ENCODE data around the gene SMPDL3B. TPM values are rescaled to one million over a fixed set of nuclear protein-coding genes. Genes with fewer than 3 reads are reported as not detected.

SMPDL3B gene
- total RNA-seq, 4 donors from 2014 or later: 0.31 to 1.1 TPM; not detected in 2

DNA sequence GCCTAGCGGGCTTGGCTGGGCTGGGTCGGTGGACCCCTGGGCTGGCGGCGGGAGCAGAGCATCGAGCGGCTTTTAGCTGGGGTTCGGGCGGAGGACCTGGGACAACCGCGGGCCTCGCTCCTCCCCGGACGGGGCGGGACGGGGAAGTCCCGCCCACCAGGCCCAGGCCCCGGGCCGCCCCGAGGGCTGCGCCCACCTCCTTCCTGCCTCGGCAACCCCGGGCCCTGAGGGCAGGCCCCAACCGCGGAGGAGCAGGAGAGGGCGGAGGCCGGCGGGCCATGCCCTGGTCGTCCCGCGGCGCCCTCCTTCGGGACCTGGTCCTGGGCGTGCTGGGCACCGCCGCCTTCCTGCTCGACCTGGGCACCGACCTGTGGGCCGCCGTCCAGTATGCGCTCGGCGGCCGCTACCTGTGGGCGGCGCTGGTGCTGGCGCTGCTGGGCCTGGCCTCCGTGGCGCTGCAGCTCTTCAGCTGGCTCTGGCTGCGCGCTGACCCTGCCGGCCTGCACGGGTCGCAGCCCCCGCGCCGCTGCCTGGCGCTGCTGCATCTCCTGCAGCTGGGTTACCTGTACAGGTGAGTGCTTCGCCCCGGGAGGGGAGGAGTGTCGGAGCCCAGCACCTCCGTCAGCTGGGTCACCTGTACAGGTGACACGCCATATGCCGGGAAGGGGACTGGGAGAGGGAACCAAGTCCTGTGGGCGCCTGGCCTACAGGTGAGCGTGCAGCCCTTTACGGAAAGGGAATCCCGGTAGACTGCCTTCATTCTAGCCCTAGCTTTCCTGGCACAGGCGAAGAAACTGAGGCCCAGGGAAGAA, 25.2 kb downstream of the SMPDL3B start, which contains the start of gene XKR8:
XKR8 (plus strand) TSS at position 182 of the 812 bp plus-strand sequence; CDS start at position 279, 97 bp downstream.
- Histone ChIP-seq H3K9me3 (no peaks in the 10 kb centered on the region), H3K27me3 (no peaks in the 10 kb centered on the region), H3K36me3 (peaks cover 0 to 24% of the 10 kb centered on the region in 2 donors), H3K4me3 (peak within 1 kb of the TSS; percentile 54 to 73), H3K4me1 (peaks cover 0 to 36% (median 13%) of the 10 kb centered on the region in 3 donors), H3K27ac (peak within 1 kb of the TSS; percentile 78 to 94 (median 92))
- TF ChIP-seq EP300 (IDR thresholded peaks at IDR 0.05) (no peak), POLR2A (IDR thresholded peaks at IDR 0.05) (peak; percentile 53 to 56), POLR2AphosphoS5 (IDR thresholded peaks at IDR 0.05) (no peak)
- TF ChIP-seq, protein P1, sequence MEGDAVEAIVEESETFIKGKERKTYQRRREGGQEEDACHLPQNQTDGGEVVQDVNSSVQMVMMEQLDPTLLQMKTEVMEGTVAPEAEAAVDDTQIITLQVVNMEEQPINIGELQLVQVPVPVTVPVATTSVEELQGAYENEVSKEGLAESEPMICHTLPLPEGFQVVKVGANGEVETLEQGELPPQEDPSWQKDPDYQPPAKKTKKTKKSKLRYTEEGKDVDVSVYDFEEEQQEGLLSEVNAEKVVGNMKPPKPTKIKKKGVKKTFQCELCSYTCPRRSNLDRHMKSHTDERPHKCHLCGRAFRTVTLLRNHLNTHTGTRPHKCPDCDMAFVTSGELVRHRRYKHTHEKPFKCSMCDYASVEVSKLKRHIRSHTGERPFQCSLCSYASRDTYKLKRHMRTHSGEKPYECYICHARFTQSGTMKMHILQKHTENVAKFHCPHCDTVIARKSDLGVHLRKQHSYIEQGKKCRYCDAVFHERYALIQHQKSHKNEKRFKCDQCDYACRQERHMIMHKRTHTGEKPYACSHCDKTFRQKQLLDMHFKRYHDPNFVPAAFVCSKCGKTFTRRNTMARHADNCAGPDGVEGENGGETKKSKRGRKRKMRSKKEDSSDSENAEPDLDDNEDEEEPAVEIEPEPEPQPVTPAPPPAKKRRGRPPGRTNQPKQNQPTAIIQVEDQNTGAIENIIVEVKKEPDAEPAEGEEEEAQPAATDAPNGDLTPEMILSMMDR (IDR thresholded peaks at IDR 0.05): peak in 3 of 4 experiments; percentile 25 to 63 (median 47)
- 0 to 48% methylated on average over 1 to 4 of the region's 68 CpGs for WGBS, 2 donors (ENCODE audit: low coverage in 1 of 2)
- ATAC-seq: peak; percentile 93

DNA sequence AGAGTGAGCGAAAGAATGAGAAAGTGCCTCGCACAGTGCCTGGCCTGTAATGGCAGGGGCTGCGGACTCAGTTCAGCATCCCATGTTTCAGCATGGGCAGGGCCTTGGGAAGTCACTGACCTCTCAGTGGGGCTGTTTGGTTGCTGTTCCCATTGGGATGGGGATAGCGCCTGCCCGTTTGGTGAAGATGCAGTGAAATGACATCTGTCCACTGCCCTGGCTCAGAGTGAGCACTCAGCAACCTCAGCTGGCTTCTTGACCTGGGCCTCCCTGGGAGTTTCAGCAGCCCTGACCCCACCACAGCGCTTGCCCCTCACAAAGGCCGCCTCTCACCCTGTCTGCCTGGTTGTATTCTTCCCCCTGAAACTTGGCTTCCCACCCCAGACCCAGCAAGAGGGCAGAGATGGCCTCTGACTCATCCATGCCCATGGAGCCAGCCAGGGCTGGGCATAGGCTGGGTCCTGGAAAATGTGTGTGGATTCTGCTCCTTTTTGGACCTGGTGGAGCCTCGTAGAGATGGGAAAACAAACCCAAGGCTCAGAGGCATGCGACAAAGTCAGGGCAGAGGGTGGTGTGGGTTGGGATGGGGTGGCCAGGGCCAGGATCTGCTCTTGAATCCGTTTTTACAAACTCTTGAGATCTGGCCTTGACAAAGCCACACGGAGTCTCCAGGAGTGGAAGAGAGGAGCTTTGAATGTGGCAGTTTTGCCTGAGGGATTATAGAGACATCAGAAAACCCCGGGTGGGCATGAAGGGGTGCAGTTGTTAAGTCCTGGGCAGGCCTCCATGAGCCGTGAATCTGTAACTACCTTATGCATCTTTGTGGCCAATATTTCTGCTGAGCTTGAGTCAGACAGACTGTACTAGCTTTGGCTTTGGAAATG, 26.2 kb downstream of the SMPDL3B start:
- ATAC-seq: no peak

DNA sequence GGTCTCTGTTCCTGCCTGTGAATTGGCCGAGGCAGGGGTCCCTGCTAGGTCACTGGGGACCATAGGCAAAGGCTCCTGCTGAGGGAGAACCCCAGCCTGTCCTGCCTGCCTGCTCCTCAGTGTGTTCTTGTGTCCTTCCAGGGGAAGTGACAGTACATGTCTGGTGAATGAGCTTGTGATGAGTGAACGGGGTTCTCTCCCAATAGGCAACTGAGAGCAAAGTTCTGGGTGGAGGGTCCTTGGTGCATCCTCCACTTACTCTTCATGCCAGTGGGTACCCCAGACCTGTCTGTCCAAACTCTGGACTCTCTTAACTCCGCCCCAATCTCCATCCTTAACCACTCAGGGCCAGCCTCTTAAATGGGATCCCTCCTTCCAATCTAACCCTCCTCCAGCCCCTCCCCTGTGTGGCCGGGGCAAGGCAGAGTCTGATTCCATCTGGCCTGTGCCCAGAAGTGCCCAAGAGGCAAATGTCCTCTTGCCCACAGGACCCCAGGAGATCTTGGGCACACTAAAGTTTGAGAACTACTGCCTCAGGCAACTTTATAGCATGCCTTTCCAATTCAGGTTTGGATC, 26.9 kb downstream of the SMPDL3B start:
- Histone ChIP-seq H3K27ac (peak overlapping the region in 3 of 4 donors; percentile 90 to 94 (median 93)), H3K36me3 (peaks cover 0 to 41% of the 10 kb centered on the region in 2 donors), H3K4me3 (no peak overlapping the region), H3K4me1 (peaks cover 0 to 36% (median 13%) of the 10 kb centered on the region in 3 donors), H3K9me3 (no peaks in the 10 kb centered on the region), H3K27me3 (no peaks in the 10 kb centered on the region)
- 71% methylated on average over 1 of the region's 4 CpGs; no CpG with 5 or more reads in 1 of the 2 donors for WGBS, 2 donors (ENCODE audit: low coverage in 1 of 2)
- TF ChIP-seq POLR2A (IDR thresholded peaks at IDR 0.05): no peak
- no peak for TF ChIP-seq EP300 (IDR thresholded peaks at IDR 0.05)
- no peak for ATAC-seq

More for the DNA sequence above, 26.2 kb downstream of the SMPDL3B start:
- Histone ChIP-seq H3K36me3 (peaks cover 0 to 34% of the 10 kb centered on the region in 2 donors), H3K4me3 (peak overlapping the region in 1 of 2 donors; percentile 73), H3K27ac (peak overlapping the region in 3 of 4 donors; percentile 90 to 94 (median 93)), H3K4me1 (peaks cover 0 to 36% (median 13%) of the 10 kb centered on the region in 3 donors), H3K27me3 (no peaks in the 10 kb centered on the region), H3K9me3 (no peaks in the 10 kb centered on the region)
- TF ChIP-seq, protein P1 (IDR thresholded peaks at IDR 0.05): no peak
- WGBS, 2 donors (ENCODE audit: low coverage in 1 of 2): 29 to 47% methylated on average over 4 to 8 of the region's 13 CpGs

DNA sequence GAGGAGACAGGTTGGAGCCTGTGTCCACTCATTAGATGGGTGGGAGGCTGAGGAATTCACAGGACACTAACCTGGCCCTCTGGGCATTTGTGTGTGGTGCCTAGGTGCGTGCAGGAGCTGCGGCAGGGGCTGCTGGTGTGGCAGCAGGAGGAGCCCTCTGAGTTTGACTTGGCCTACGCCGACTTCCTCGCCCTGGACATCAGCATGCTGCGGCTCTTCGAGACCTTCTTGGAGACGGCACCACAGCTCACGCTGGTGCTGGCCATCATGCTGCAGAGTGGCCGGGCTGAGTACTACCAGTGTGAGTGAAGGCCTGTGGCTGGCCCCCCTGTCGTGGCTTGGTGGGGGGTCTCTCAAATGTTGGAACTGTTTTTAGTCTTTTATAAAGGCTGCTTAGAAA, 28.6 kb downstream of the SMPDL3B start:
- ATAC-seq: no peak
- H3K9me3 ChIP-seq: no peaks in the 10 kb centered on the region
- H3K27me3 ChIP-seq: no peaks in the 10 kb centered on the region
- no peak overlapping the region for H3K4me3 ChIP-seq
- no peak overlapping the region for H3K27ac ChIP-seq
- peaks cover 0 to 58% of the 10 kb centered on the region in 2 donors for H3K36me3 ChIP-seq
- TF ChIP-seq POLR2A (IDR thresholded peaks at IDR 0.05) (no peak), POLR2AphosphoS5 (IDR thresholded peaks at IDR 0.05) (no peak), EP300 (IDR thresholded peaks at IDR 0.05) (no peak)
- TF ChIP-seq, protein P1 (IDR thresholded peaks at IDR 0.05): no peak
- WGBS, 2 donors (ENCODE audit: low coverage in 1 of 2): no CpG with 5 or more reads among the region's 11 CpGs
- peaks cover 0 to 36% (median 13%) of the 10 kb centered on the region in 3 donors for H3K4me1 ChIP-seq

Measured in gastroesophageal sphincter (tissue), 4 donors.